Uterus (tissue), 2 donors: ENCODE data around the gene PLD5.

Experiments used
- POLR2A ChIP-seq, 2 donors: fragments of 450-650 bp; IDR thresholded peaks; one replicate each; pipeline ENCODE4 v1.6.1; 2016; ENCODE audit warnings: antibody characterized with exemption in 2 of 2, mild to moderate bottlenecking in 1 of 2, moderate library complexity in 1 of 2
- TF ChIP-seq, protein P1 (sequence below), 4 experiments: fragments of 200-600 bp in 2 of 4; fragments of 450-650 bp in 2 of 4; sonication (generic) in 2 of 4; IDR thresholded peaks; one replicate each; pipeline ENCODE4 v1.5.1; 2016 to 2019; ENCODE audit warnings: antibody characterized with exemption in 4 of 4, mild to moderate bottlenecking in 2 of 4, moderate library complexity in 1 of 4

DNA sequence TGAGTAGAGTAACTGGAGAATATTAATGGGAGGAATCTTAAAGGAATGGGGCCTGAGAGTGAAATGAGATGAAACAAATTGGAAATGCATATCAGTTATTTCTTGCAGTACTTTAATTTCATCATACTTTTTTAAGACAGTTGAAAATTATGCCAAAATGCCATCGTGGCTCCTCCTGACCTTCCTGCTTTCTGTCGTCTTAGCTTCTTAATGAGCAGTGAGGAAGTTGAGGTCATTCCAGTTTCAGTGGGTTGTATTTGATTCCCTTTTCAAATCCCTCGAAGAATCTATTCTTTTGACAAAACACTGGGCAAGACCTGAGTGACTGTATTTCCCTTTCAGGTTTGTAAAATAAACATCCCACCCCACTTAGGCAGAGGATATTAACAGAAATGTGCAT, 390.7 kb downstream of the PLD5 start:
- TF ChIP-seq, protein P1, sequence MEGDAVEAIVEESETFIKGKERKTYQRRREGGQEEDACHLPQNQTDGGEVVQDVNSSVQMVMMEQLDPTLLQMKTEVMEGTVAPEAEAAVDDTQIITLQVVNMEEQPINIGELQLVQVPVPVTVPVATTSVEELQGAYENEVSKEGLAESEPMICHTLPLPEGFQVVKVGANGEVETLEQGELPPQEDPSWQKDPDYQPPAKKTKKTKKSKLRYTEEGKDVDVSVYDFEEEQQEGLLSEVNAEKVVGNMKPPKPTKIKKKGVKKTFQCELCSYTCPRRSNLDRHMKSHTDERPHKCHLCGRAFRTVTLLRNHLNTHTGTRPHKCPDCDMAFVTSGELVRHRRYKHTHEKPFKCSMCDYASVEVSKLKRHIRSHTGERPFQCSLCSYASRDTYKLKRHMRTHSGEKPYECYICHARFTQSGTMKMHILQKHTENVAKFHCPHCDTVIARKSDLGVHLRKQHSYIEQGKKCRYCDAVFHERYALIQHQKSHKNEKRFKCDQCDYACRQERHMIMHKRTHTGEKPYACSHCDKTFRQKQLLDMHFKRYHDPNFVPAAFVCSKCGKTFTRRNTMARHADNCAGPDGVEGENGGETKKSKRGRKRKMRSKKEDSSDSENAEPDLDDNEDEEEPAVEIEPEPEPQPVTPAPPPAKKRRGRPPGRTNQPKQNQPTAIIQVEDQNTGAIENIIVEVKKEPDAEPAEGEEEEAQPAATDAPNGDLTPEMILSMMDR (IDR thresholded peaks at IDR 0.05): no peak
- no peak for TF ChIP-seq POLR2A (IDR thresholded peaks at IDR 0.05)
